HepG2 (cell line): Measurements from ENCODE around the gene SPART. TPM values are rescaled to one million over a fixed set of nuclear protein-coding genes. Genes with fewer than 3 reads are reported as not detected.

Source experiments
- AHDC1 ChIP-seq: sonication (generic); formaldehyde crosslinking; IDR thresholded peaks from 2 replicates; pipeline ENCODE4 v1.5.1; 2020; ENCODE audit warnings: mild to moderate bottlenecking, missing genetic modification reagents, borderline replicate concordance
- SUZ12 ChIP-seq: fragments of 150-350 bp; IDR thresholded peaks from 2 replicates; pipeline ENCODE4 v1.6.1; 2014; ENCODE audit warnings: low read depth, low read length
- THAP9 ChIP-seq: sonication (generic); formaldehyde crosslinking; IDR thresholded peaks from 2 replicates; pipeline ENCODE4; 2020; ENCODE audit warnings: missing genetic modification reagents, mild to moderate bottlenecking, borderline replicate concordance
- ZNF747 ChIP-seq: sonication (generic); formaldehyde crosslinking; IDR thresholded peaks from 2 replicates; pipeline ENCODE4 v1.8.1; 2023; ENCODE audit warnings: missing genetic modification reagents, mild to moderate bottlenecking, borderline replicate concordance
- polyA plus RNA-seq, 8 experiments: library from polyadenylated mRNA; depleted of rRNA in 3 of 8; stranded (reverse) in 7 of 8; unstranded in 1 of 8; fragments of >200 nt; fragmentation: Illumina TruSeq in 4 of 8; extraction: Trizol in 4 of 8; gene quantifications; 2 replicates each; pipeline versions ENCODE4 v1.2.1 to v1.2.3, GENCODE V29; 2011 to 2016; ENCODE audit warnings: low read depth in 4 of 8, missing spikeins in 1 of 8, mixed read lengths in 1 of 8; ENCODE audit not compliant: insufficient read depth in 1 of 8
- total RNA-seq, 5 experiments: library from RNA; depleted of rRNA; stranded (reverse); fragments of >200 nt; fragmentation: Illumina TruSeq; extraction: Trizol; gene quantifications; 2 replicates each; pipeline ENCODE4 v1.2.3, GENCODE V29; 2016; ENCODE audit warnings: low read depth in 1 of 5

Gene SPART
- total and polyA plus RNA-seq, 2 of the 13 experiments (the other 11 are each of a cell fraction or from before 2014, with no cell fraction given) = 8.9 to 28.8 TPM

- no peak for TF ChIP-seq AHDC1
- no peak for TF ChIP-seq ZNF747 (CRISPR knock-in tag)
- TF ChIP-seq THAP9 = no peak
- no peak for TF ChIP-seq SUZ12
Observed at GRCh38 chr13:36369268-36370107, 23.3 kb upstream of the SPART start (continued).
